Measurements from ENCODE around the gene SDK1.
"Not testable (repeated sequence)": the region's sequence is repeated elsewhere in the genome, so short reads cannot be mapped to it uniquely, and the experiment has no call there.

Gene SDK1

GRCh38 chr7:3960942-3961341 lies 659.9 kb downstream of the SDK1 start:
- no peak for DNase-seq (ENCODE audit: low spot score)
- Histone ChIP-seq H3K27ac (no peak overlapping the region), H3K4me3 (no peak overlapping the region)
- no peak for TF ChIP-seq CTCF (IDR thresholded peaks at IDR 0.05)

- no peak for TF ChIP-seq CTCF (IDR thresholded peaks at IDR 0.05)
- no peak for DNase-seq (ENCODE audit: low spot score)
- no peak overlapping the region for H3K27ac ChIP-seq
- no peak overlapping the region for H3K4me3 ChIP-seq
Measured at GRCh38 chr7:3961857-3962503, 660.9 kb downstream of the SDK1 start.

GRCh38 chr7:3963768-3964167 lies 662.7 kb downstream of the SDK1 start:
- H3K4me3 ChIP-seq; DNase-seq (ENCODE audit: low spot score); H3K27ac ChIP-seq: not testable (repeated sequence)

- no peak for DNase-seq (ENCODE audit: low spot score)
- TF ChIP-seq CTCF (IDR thresholded peaks at IDR 0.05), result no peak
- Histone ChIP-seq H3K4me3 (no peak overlapping the region), H3K27ac (no peak overlapping the region)
Measured at GRCh38 chr7:3964980-3965606, 664.0 kb downstream of the SDK1 start.

GRCh38 chr7:3965794-3966395 lies 664.8 kb downstream of the SDK1 start:
- Histone ChIP-seq H3K27ac (no peak overlapping the region), H3K4me3 (no peak overlapping the region)
- DNase-seq (ENCODE audit: low spot score), result no peak
- no peak for TF ChIP-seq CTCF (IDR thresholded peaks at IDR 0.05)

- no peak for DNase-seq (ENCODE audit: low spot score)
- H3K4me3 ChIP-seq, result no peak overlapping the region
- no peak overlapping the region for H3K27ac ChIP-seq
- TF ChIP-seq CTCF (IDR thresholded peaks at IDR 0.05), result no peak
Measured at GRCh38 chr7:3968234-3968633, 667.2 kb downstream of the SDK1 start.

GRCh38 chr7:3969286-3969685 lies 668.2 kb downstream of the SDK1 start:
- TF ChIP-seq CTCF (IDR thresholded peaks at IDR 0.05), result no peak
- no peak for DNase-seq (ENCODE audit: low spot score)
- Histone ChIP-seq H3K27ac (no peak overlapping the region), H3K4me3 (no peak overlapping the region)
